ENCODE data around the gene TMEM131L. TPM values are rescaled to one million over a fixed set of nuclear protein-coding genes. Genes with fewer than 3 reads are reported as not detected.

The TMEM131L gene
- total RNA-seq, 1 experiment from 2014 or later, result 19.7 TPM

- ATAC-seq (no peak), DNase-seq (ENCODE audit: low read depth, low spot score) (no peak)
- no peaks in the 10 kb centered on the region for H3K36me3 ChIP-seq (ENCODE audit: control insufficient read depth in 1 of 2, insufficient read depth in 2 of 2, low read length in 2 of 2)
- peaks cover 12% of the 10 kb centered on the region; the same call in 1 of the 2 replicates for H3K79me2 ChIP-seq (ENCODE audit: insufficient read depth, low read length)
- H3K9me3 ChIP-seq (ENCODE audit: control insufficient read depth in 1 of 2, insufficient read depth in 1 of 2, low read depth in 1 of 2, low read length in 2 of 2), result no peaks in the 10 kb centered on the region
- no peaks in the 10 kb centered on the region for H4K20me1 ChIP-seq (ENCODE audit: insufficient read depth)
- H3K4me3 ChIP-seq (replicated peaks in 1 of 2; ENCODE audit: low read depth in 1 of 2, low read length in 2 of 2), result no peak overlapping the region
- ChIA-PET POLR2A (interaction anchor here (1.2 kb wide), 1 partner anchor 11 kb away, joined by 3 read pairs; no protein-coding TSS in a partner anchor), RAD21 (ENCODE audit: low non-redundant PET in 1 of 2, low total read pairs in 2 of 2, uncharacterized antibody in 2 of 2, unreplicated experiment in 2 of 2) (no interaction called here), CTCF (no interaction called here)
- no peaks in the 10 kb centered on the region for H3K9me2 ChIP-seq (ENCODE audit: insufficient read depth)
- no peak overlapping the region for H3K4me2 ChIP-seq (ENCODE audit: low read length)
- no peak overlapping the region for H3K27ac ChIP-seq (ENCODE audit: low read depth, low read length)
- TF ChIP-seq POLR2A (IDR thresholded peaks at IDR 0.05; ENCODE audit: borderline replicate concordance, extremely low read depth, insufficient read depth, insufficient read length) (no peak), EGR1 (IDR thresholded peaks at IDR 0.05; ENCODE audit: low read depth) (no peak), CEBPB (IDR thresholded peaks at IDR 0.05; ENCODE audit: low read depth) (no peak), ZFX (IDR thresholded peaks at IDR 0.05) (no peak), TCF7L2 (IDR thresholded peaks at IDR 0.05; ENCODE audit: borderline replicate concordance, extremely low read depth, insufficient read depth, insufficient read length) (no peak), EZH2 (IDR thresholded peaks at IDR 0.05) (no peak), CBX3 (IDR thresholded peaks at IDR 0.05; ENCODE audit: low read depth) (no peak), EZH2phosphoT487 (IDR thresholded peaks at IDR 0.05; ENCODE audit: borderline replicate concordance) (no peak), YY1 (IDR thresholded peaks at IDR 0.05; ENCODE audit: extremely low read depth, insufficient replicate concordance, low read depth, low read length) (no peak), RAD21 (IDR thresholded peaks at IDR 0.05; ENCODE audit: low read depth) (no peak), POLR2AphosphoS5 (IDR thresholded peaks at IDR 0.05; ENCODE audit: low read depth, low read length) (no peak), SIN3A (IDR thresholded peaks at IDR 0.05; ENCODE audit: low read depth) (no peak), FOSL1 (IDR thresholded peaks at IDR 0.05; ENCODE audit: low read depth) (no peak), ZNF274 (IDR thresholded peaks at IDR 0.05; ENCODE audit: low read depth, low read length) (no peak), ELF1 (IDR thresholded peaks at IDR 0.05; ENCODE audit: borderline replicate concordance, low read depth) (no peak), JUND (IDR thresholded peaks at IDR 0.05) (no peak)
- TF ChIP-seq, protein P1, sequence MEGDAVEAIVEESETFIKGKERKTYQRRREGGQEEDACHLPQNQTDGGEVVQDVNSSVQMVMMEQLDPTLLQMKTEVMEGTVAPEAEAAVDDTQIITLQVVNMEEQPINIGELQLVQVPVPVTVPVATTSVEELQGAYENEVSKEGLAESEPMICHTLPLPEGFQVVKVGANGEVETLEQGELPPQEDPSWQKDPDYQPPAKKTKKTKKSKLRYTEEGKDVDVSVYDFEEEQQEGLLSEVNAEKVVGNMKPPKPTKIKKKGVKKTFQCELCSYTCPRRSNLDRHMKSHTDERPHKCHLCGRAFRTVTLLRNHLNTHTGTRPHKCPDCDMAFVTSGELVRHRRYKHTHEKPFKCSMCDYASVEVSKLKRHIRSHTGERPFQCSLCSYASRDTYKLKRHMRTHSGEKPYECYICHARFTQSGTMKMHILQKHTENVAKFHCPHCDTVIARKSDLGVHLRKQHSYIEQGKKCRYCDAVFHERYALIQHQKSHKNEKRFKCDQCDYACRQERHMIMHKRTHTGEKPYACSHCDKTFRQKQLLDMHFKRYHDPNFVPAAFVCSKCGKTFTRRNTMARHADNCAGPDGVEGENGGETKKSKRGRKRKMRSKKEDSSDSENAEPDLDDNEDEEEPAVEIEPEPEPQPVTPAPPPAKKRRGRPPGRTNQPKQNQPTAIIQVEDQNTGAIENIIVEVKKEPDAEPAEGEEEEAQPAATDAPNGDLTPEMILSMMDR (IDR thresholded peaks at IDR 0.05 in 2 of 3, conservative IDR thresholded peaks at IDR 0.05 in 1 of 3; ENCODE audit: borderline replicate concordance in 1 of 3, insufficient read depth in 1 of 3, low read depth in 2 of 3, low read length in 2 of 3), result no peak
- TF ChIP-seq, protein P2, sequence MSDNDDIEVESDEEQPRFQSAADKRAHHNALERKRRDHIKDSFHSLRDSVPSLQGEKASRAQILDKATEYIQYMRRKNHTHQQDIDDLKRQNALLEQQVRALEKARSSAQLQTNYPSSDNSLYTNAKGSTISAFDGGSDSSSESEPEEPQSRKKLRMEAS (IDR thresholded peaks at IDR 0.05), result no peak
- TF ChIP-seq, protein P3, sequence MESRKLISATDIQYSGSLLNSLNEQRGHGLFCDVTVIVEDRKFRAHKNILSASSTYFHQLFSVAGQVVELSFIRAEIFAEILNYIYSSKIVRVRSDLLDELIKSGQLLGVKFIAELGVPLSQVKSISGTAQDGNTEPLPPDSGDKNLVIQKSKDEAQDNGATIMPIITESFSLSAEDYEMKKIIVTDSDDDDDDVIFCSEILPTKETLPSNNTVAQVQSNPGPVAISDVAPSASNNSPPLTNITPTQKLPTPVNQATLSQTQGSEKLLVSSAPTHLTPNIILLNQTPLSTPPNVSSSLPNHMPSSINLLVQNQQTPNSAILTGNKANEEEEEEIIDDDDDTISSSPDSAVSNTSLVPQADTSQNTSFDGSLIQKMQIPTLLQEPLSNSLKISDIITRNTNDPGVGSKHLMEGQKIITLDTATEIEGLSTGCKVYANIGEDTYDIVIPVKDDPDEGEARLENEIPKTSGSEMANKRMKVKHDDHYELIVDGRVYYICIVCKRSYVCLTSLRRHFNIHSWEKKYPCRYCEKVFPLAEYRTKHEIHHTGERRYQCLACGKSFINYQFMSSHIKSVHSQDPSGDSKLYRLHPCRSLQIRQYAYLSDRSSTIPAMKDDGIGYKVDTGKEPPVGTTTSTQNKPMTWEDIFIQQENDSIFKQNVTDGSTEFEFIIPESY (IDR thresholded peaks at IDR 0.05; ENCODE audit: extremely low read depth, insufficient replicate concordance, low read length), result no peak
- TF ChIP-seq, protein P4, sequence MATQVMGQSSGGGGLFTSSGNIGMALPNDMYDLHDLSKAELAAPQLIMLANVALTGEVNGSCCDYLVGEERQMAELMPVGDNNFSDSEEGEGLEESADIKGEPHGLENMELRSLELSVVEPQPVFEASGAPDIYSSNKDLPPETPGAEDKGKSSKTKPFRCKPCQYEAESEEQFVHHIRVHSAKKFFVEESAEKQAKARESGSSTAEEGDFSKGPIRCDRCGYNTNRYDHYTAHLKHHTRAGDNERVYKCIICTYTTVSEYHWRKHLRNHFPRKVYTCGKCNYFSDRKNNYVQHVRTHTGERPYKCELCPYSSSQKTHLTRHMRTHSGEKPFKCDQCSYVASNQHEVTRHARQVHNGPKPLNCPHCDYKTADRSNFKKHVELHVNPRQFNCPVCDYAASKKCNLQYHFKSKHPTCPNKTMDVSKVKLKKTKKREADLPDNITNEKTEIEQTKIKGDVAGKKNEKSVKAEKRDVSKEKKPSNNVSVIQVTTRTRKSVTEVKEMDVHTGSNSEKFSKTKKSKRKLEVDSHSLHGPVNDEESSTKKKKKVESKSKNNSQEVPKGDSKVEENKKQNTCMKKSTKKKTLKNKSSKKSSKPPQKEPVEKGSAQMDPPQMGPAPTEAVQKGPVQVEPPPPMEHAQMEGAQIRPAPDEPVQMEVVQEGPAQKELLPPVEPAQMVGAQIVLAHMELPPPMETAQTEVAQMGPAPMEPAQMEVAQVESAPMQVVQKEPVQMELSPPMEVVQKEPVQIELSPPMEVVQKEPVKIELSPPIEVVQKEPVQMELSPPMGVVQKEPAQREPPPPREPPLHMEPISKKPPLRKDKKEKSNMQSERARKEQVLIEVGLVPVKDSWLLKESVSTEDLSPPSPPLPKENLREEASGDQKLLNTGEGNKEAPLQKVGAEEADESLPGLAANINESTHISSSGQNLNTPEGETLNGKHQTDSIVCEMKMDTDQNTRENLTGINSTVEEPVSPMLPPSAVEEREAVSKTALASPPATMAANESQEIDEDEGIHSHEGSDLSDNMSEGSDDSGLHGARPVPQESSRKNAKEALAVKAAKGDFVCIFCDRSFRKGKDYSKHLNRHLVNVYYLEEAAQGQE (IDR thresholded peaks at IDR 0.05; ENCODE audit: low read depth), result no peak
- no peaks in the 10 kb centered on the region for H3K27me3 ChIP-seq (ENCODE audit: insufficient read depth, low read length)
- H3K4me1 ChIP-seq (ENCODE audit: control insufficient read depth in 1 of 2, insufficient read depth in 2 of 2, low read length in 2 of 2), result peaks cover 12 to 16% of the 10 kb centered on the region in 2 experiments
- no peak overlapping the region for H3K9ac ChIP-seq (ENCODE audit: low read length)
- intact Hi-C loops (cut with micrococcal nuclease), result no loop called here
- no peak overlapping the region for H2AFZ ChIP-seq (ENCODE audit: low read depth, low read length, poor library complexity, severe bottlenecking)
- BruUV-seq (replicated peaks), result no TSS peak
These were observed 53.5 kb downstream of the TMEM131L start for GRCh38 chr4:153519687-153520086.
